Mucosa of rectum (tissue), 2 donors: ENCODE measurements around the gene BDKRB1.
A peak's percentile ranks its signal among the peaks of the same experiment; 100 is the strongest.

ENCODE experiments used
- H3K27ac ChIP-seq, 2 donors: one replicate each; pipeline ENCODE4 v1.7.0; 2013; ENCODE audit warnings: inconsistent platforms in 2 of 2, low read depth in 2 of 2, low read length in 2 of 2
- H3K27me3 ChIP-seq, 2 donors: one replicate each; pipeline ENCODE4 v1.7.0; 2013; ENCODE audit warnings: low read length in 2 of 2; ENCODE audit not compliant: control insufficient read depth in 2 of 2, insufficient read depth in 2 of 2
- H3K36me3 ChIP-seq, 2 donors: one replicate each; pipeline ENCODE4 v1.7.0; 2013; ENCODE audit warnings: low read length in 2 of 2; ENCODE audit not compliant: control insufficient read depth in 2 of 2, insufficient read depth in 2 of 2
- H3K4me1 ChIP-seq, 2 donors: one replicate each; pipeline ENCODE4 v1.7.0; 2013; ENCODE audit warnings: low read length in 2 of 2, mild to moderate bottlenecking in 1 of 2; ENCODE audit not compliant: control insufficient read depth in 2 of 2, insufficient read depth in 2 of 2
- H3K4me3 ChIP-seq, 2 donors: one replicate each; pipeline ENCODE4 v1.7.0; 2013; ENCODE audit warnings: low read length in 2 of 2
- H3K9ac ChIP-seq, 2 donors: one replicate each; pipeline ENCODE4 v1.7.0; 2013; ENCODE audit warnings: low read length in 2 of 2, low read depth in 1 of 2, mild to moderate bottlenecking in 1 of 2
- H3K9me3 ChIP-seq, 2 donors: one replicate each; pipeline ENCODE4 v1.7.0; 2013; ENCODE audit warnings: low read length in 2 of 2; ENCODE audit not compliant: control insufficient read depth in 2 of 2
- donor health status: healthy.
- donor health status: Normal muscosa, but diverticular disease.

Gene BDKRB1

GRCh38 chr14:96216627-96217026 is 39.4 kb upstream of the BDKRB1 start:
- H3K4me3 ChIP-seq, result no peak overlapping the region
- no peaks in the 10 kb centered on the region for H3K27me3 ChIP-seq
- H3K9me3 ChIP-seq, result no peaks in the 10 kb centered on the region
- H3K36me3 ChIP-seq, result no peaks in the 10 kb centered on the region
- no peak overlapping the region for H3K27ac ChIP-seq
- peaks cover 0 to 4% of the 10 kb centered on the region in 2 donors for H3K4me1 ChIP-seq
- no peak overlapping the region for H3K9ac ChIP-seq

DNA sequence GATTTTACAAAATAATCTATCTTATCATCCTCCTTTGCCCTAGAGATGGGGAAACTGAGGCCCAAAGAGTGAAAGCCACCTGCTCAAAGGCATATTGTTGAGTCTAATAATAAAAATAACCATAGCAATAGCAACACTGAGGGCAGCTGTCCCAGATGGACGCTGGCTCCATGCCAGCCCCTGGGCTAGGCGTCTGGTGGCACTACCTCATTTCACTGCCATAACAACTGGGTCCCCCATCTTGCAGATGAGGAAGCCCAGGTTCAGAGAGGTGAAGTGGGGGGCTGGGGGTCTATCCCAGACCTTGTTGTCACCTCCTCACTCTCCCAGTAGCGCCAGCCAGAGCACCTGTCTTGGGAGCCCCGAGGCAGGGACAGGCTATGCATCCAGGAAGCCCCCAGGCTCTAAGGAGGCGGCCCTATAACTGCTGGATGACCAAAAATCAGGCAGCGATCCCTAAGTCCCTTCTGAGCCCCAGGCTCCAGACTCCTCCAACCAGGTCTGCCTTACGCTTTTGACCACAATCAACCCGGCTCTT is 38.6 kb upstream of the BDKRB1 start:
- H3K9me3 ChIP-seq, result no peaks in the 10 kb centered on the region
- no peak overlapping the region for H3K27ac ChIP-seq
- no peaks in the 10 kb centered on the region for H3K27me3 ChIP-seq
- H3K9ac ChIP-seq, result no peak overlapping the region
- H3K4me1 ChIP-seq, result peaks cover 0 to 4% of the 10 kb centered on the region in 2 donors
- no peaks in the 10 kb centered on the region for H3K36me3 ChIP-seq
- H3K4me3 ChIP-seq, result no peak overlapping the region

- Histone ChIP-seq H3K36me3 (no peaks in the 10 kb centered on the region), H3K9me3 (no peaks in the 10 kb centered on the region), H3K4me3 (no peak overlapping the region), H3K27ac (peak overlapping the region in 1 of 2 donors; percentile 21), H3K4me1 (peaks cover 15 to 27% of the 10 kb centered on the region in 2 donors), H3K27me3 (no peaks in the 10 kb centered on the region), H3K9ac (no peak overlapping the region)
Observed at GRCh38 chr14:96221109-96221650, 34.8 kb upstream of the BDKRB1 start.

- Histone ChIP-seq H3K9me3 (no peaks in the 10 kb centered on the region), H3K27me3 (no peaks in the 10 kb centered on the region), H3K4me3 (no peak overlapping the region), H3K4me1 (peaks cover 15 to 27% of the 10 kb centered on the region in 2 donors), H3K9ac (no peak overlapping the region), H3K36me3 (no peaks in the 10 kb centered on the region), H3K27ac (peak overlapping the region in 1 of 2 donors; percentile 21)
Observed at GRCh38 chr14:96221841-96222240, 34.2 kb upstream of the BDKRB1 start.

- Histone ChIP-seq H3K9ac (peak overlapping the region in 1 of 2 donors; percentile 21), H3K27me3 (no peaks in the 10 kb centered on the region), H3K9me3 (no peaks in the 10 kb centered on the region), H3K36me3 (peaks cover 0 to 3% of the 10 kb centered on the region in 2 donors), H3K27ac (peak overlapping the region; percentile 74 to 85), H3K4me1 (peaks cover 15 to 35% of the 10 kb centered on the region in 2 donors), H3K4me3 (peak overlapping the region in 1 of 2 donors; percentile 4)
Observed at GRCh38 chr14:96224480-96225096, 31.4 kb upstream of the BDKRB1 start.

GRCh38 chr14:96225213-96225612 is 30.8 kb upstream of the BDKRB1 start:
- Histone ChIP-seq H3K27me3 (no peaks in the 10 kb centered on the region), H3K27ac (peak overlapping the region; percentile 74 to 85), H3K4me3 (peak overlapping the region in 1 of 2 donors; percentile 20), H3K36me3 (peaks cover 0 to 3% of the 10 kb centered on the region in 2 donors), H3K9me3 (no peaks in the 10 kb centered on the region), H3K9ac (peak overlapping the region; percentile 42 to 47), H3K4me1 (peaks cover 15 to 35% of the 10 kb centered on the region in 2 donors)

DNA sequence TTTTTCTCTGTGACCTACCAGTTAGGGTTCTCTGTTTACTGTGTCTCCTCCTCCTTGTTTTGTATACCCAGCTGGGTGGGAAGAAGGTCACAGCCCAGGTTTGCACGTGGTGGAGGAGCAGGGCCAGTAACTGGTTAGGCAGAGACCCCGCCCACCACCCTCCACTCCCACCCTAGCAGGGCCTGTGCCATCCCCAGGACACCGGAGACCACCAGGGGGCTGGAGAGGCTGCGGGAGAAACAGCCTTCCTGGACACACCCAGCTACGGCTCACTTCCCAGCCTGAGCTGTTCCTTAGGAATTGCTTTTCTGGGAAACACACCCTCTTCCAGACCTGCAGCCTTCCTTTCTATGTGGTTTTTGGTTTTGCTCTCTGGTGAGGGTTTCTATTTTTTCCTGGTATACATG is 30.3 kb upstream of the BDKRB1 start:
- Histone ChIP-seq H3K27ac (peak overlapping the region; percentile 74 to 85), H3K9me3 (no peaks in the 10 kb centered on the region), H3K9ac (peak overlapping the region; percentile 42 to 47), H3K36me3 (peaks cover 0 to 3% of the 10 kb centered on the region in 2 donors), H3K27me3 (no peaks in the 10 kb centered on the region), H3K4me3 (peak overlapping the region in 1 of 2 donors; percentile 20), H3K4me1 (peaks cover 15 to 35% of the 10 kb centered on the region in 2 donors)

DNA sequence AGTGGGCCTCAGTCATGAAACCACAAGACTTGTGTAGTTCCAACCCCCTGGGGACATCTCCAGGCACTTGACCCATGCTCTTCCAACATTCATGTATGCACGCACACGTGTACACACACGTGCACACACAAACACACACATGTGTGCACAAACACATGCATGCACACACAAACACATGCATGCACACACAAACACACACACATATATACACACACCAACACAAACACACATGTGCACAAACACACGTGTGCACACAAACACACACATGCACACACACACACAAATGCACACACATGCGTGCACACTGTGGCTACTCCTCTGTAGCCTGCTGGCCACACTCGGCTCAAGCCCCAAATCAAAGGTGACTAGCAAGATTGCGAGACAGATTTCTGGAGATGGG is 28.6 kb upstream of the BDKRB1 start:
- H3K27ac ChIP-seq, result no peak overlapping the region
- no peak overlapping the region for H3K9ac ChIP-seq
- peaks cover 0 to 3% of the 10 kb centered on the region in 2 donors for H3K36me3 ChIP-seq
- no peaks in the 10 kb centered on the region for H3K27me3 ChIP-seq
- H3K4me3 ChIP-seq, result no peak overlapping the region
- no peaks in the 10 kb centered on the region for H3K9me3 ChIP-seq
- peaks cover 15 to 31% of the 10 kb centered on the region in 2 donors for H3K4me1 ChIP-seq

- no peak overlapping the region for H3K9ac ChIP-seq
- H3K36me3 ChIP-seq, result peaks cover 0 to 3% of the 10 kb centered on the region in 2 donors
- peaks cover 15 to 36% of the 10 kb centered on the region in 2 donors for H3K4me1 ChIP-seq
- no peak overlapping the region for H3K27ac ChIP-seq
- no peak overlapping the region for H3K4me3 ChIP-seq
- no peaks in the 10 kb centered on the region for H3K9me3 ChIP-seq
- H3K27me3 ChIP-seq, result no peaks in the 10 kb centered on the region
Observed at GRCh38 chr14:96229315-96229714, 26.7 kb upstream of the BDKRB1 start.

DNA sequence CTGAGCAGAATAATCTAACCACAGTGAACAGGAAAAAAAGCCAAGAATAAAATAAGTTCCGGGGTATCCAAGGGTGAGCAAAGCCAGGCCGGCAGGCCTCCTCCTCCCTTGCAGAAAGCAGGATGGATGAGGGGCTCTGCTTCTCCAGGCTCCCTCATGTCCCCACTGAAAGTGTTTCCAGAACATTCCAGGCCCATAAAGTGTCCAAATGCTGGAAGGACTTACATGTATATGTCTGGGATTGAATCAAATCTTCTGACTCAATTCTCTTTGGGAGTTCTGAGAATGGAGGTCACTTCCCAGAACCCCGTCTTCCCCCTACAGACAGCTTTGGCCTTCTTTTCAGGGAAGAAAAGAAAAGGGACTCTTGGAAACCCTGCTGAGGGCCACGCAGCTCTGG is 25.0 kb upstream of the BDKRB1 start:
- H3K27me3 ChIP-seq, result no peaks in the 10 kb centered on the region
- peaks cover under 1 to 23% of the 10 kb centered on the region in 2 donors for H3K4me1 ChIP-seq
- H3K27ac ChIP-seq, result peak overlapping the region in 1 of 2 donors; percentile 32
- H3K36me3 ChIP-seq, result peaks cover 0 to 3% of the 10 kb centered on the region in 2 donors
- no peak overlapping the region for H3K4me3 ChIP-seq
- H3K9ac ChIP-seq, result no peak overlapping the region
- H3K9me3 ChIP-seq, result no peaks in the 10 kb centered on the region
